Astrocyte (in vitro differentiated cells and primary cell): Measurements from ENCODE around the gene LHFPL4. TPM values are rescaled to one million over a fixed set of nuclear protein-coding genes. Genes with fewer than 3 reads are reported as not detected.

Experiments
- DNase-seq: peaks from one replicate; pipeline ENCODE4 v3.0.0-alpha.2; 2010; ENCODE audit warnings: low read depth
- FAIRE-seq: peaks from 2 replicates; lab custom pipeline; 2011; peaks lifted over from hg19 to GRCh38; lab: Jason Lieb, UNC
- H2AFZ ChIP-seq: 2 replicates; pipeline ENCODE4 v1.6.0; 2012; ENCODE audit warnings: low read depth, low read length, inconsistent platforms
- H3K27ac ChIP-seq: 2 replicates; pipeline ENCODE4 v1.5.1; 2011; ENCODE audit warnings: low read depth, low read length, inconsistent platforms
- H3K27me3 ChIP-seq: 2 replicates; pipeline ENCODE4 v1.6.0; 2011; ENCODE audit warnings: low read length, inconsistent platforms; ENCODE audit not compliant: insufficient read depth
- H3K36me3 ChIP-seq: 2 replicates; pipeline ENCODE4 v1.5.1; 2011; ENCODE audit warnings: low read length, inconsistent platforms; ENCODE audit not compliant: insufficient read depth
- H3K4me1 ChIP-seq: 2 replicates; pipeline ENCODE4 v1.5.1; 2011; ENCODE audit warnings: low read length, inconsistent platforms; ENCODE audit not compliant: insufficient read depth
- H3K4me2 ChIP-seq: 2 replicates; pipeline ENCODE4 v1.6.0; 2012; ENCODE audit warnings: low read length, inconsistent platforms
- H3K4me3 ChIP-seq: 2 replicates; pipeline ENCODE4 v1.5.1; 2011; ENCODE audit warnings: low read depth, mild to moderate bottlenecking, low read length, inconsistent platforms; ENCODE audit not compliant: insufficient read depth
- H3K79me2 ChIP-seq: 2 replicates; pipeline ENCODE4 v1.6.0; 2012; ENCODE audit warnings: mild to moderate bottlenecking, low read length, inconsistent platforms; ENCODE audit not compliant: insufficient read depth
- H3K9ac ChIP-seq: 2 replicates; pipeline ENCODE4 v1.6.0; 2012; ENCODE audit warnings: mild to moderate bottlenecking, low read length, inconsistent platforms
- H3K9me3 ChIP-seq: 2 replicates; pipeline ENCODE4 v1.5.1; 2012; ENCODE audit warnings: low read depth, mild to moderate bottlenecking, low read length, inconsistent platforms; ENCODE audit not compliant: insufficient read depth
- H4K20me1 ChIP-seq: 2 replicates; pipeline ENCODE4 v1.6.0; 2012; ENCODE audit warnings: low read length, inconsistent platforms; ENCODE audit not compliant: insufficient read depth
- H3K27ac Mint-ChIP-seq: one replicate; pipeline ENCODE4 v1.8.0; 2021; ENCODE audit warnings: mild to moderate bottlenecking, mixed read lengths; ENCODE audit not compliant: unreplicated experiment
- H3K27me3 Mint-ChIP-seq: one replicate; pipeline ENCODE4 v1.8.0; 2021; ENCODE audit warnings: low read depth, mixed read lengths; ENCODE audit not compliant: unreplicated experiment
- H3K36me3 Mint-ChIP-seq: one replicate; pipeline ENCODE4 v1.8.0; 2021; ENCODE audit warnings: low read depth, mixed read lengths; ENCODE audit not compliant: unreplicated experiment
- H3K4me1 Mint-ChIP-seq: one replicate; pipeline ENCODE4 v1.8.0; 2021; ENCODE audit warnings: low read depth, mixed read lengths; ENCODE audit not compliant: unreplicated experiment
- H3K4me3 Mint-ChIP-seq: one replicate; pipeline ENCODE4 v1.8.0; 2021; ENCODE audit warnings: mild to moderate bottlenecking, moderate library complexity, mixed read lengths; ENCODE audit not compliant: unreplicated experiment
- H3K9me3 Mint-ChIP-seq: one replicate; pipeline ENCODE4 v1.8.0; 2021; ENCODE audit warnings: mild to moderate bottlenecking, mixed read lengths; ENCODE audit not compliant: unreplicated experiment
- EZH2 ChIP-seq: IDR thresholded peaks from 2 replicates; pipeline ENCODE4 v1.6.1; 2012; ENCODE audit warnings: mild to moderate bottlenecking, low read length, inconsistent platforms; ENCODE audit not compliant: insufficient read depth
- total RNA-seq: library from RNA; stranded (reverse); gene quantifications from 2 replicates; pipeline ENCODE4 v1.2.1, GENCODE V29; 2021
- TF ChIP-seq, protein P1 (sequence below): IDR thresholded peaks from 2 replicates; pipeline ENCODE4 v1.5.1; 2011; ENCODE audit warnings: low read depth, mild to moderate bottlenecking, inconsistent platforms, low read length, moderate library complexity; ENCODE audit not compliant: insufficient read depth

Gene LHFPL4
- total RNA-seq, 1 donor from 2014 or later: 0.11 TPM

DNA sequence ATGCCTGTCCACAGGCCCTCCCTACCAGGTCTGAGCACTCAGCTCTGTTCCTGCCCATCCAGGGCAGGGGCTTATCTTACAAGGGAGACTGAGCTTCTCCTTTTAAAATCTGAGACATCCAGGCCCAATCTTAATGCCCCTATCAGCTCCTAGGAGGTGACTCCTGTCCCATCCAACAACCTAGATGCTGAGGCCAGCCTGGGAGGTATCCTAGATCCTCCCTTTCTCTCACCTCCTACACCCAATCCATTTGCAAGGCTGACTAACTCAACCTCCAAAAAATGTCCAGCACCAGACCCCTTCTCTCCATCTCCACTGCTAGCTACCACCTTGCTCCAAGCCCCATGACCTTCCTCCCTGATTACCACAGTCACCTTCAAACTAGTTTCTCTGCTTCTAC lies 17.4 kb downstream of the LHFPL4 start:
- TF ChIP-seq EZH2: no peak
- TF ChIP-seq, protein P1, sequence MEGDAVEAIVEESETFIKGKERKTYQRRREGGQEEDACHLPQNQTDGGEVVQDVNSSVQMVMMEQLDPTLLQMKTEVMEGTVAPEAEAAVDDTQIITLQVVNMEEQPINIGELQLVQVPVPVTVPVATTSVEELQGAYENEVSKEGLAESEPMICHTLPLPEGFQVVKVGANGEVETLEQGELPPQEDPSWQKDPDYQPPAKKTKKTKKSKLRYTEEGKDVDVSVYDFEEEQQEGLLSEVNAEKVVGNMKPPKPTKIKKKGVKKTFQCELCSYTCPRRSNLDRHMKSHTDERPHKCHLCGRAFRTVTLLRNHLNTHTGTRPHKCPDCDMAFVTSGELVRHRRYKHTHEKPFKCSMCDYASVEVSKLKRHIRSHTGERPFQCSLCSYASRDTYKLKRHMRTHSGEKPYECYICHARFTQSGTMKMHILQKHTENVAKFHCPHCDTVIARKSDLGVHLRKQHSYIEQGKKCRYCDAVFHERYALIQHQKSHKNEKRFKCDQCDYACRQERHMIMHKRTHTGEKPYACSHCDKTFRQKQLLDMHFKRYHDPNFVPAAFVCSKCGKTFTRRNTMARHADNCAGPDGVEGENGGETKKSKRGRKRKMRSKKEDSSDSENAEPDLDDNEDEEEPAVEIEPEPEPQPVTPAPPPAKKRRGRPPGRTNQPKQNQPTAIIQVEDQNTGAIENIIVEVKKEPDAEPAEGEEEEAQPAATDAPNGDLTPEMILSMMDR: no peak
- Mint-ChIP-seq H3K27me3 (no peaks in the 10 kb centered on the region), H3K4me1 (no peaks in the 10 kb centered on the region), H3K27ac (no peak overlapping the region), H3K36me3 (no peaks in the 10 kb centered on the region), H3K4me3 (no peak overlapping the region), H3K9me3 (no peaks in the 10 kb centered on the region)
- Histone ChIP-seq H3K36me3 (no peaks in the 10 kb centered on the region), H3K4me1 (no peaks in the 10 kb centered on the region), H3K9me3 (no peaks in the 10 kb centered on the region), H3K4me3 (no peak overlapping the region), H3K4me2 (no peak overlapping the region), H3K79me2 (no peaks in the 10 kb centered on the region), H3K27ac (no peak overlapping the region), H3K9ac (no peak overlapping the region), H3K27me3 (peaks cover 4% of the 10 kb centered on the region), H4K20me1 (no peaks in the 10 kb centered on the region), H2AFZ (no peak overlapping the region)
- FAIRE-seq (no peak), DNase-seq (no peak)

GRCh38 chr3:9534429-9534828 lies 19.2 kb downstream of the LHFPL4 start:
- Histone ChIP-seq H2AFZ (no peak overlapping the region), H3K79me2 (no peaks in the 10 kb centered on the region), H4K20me1 (no peaks in the 10 kb centered on the region), H3K27me3 (peaks cover 4% of the 10 kb centered on the region), H3K4me2 (no peak overlapping the region), H3K4me3 (no peak overlapping the region), H3K4me1 (no peaks in the 10 kb centered on the region), H3K9ac (no peak overlapping the region), H3K9me3 (no peaks in the 10 kb centered on the region), H3K27ac (no peak overlapping the region), H3K36me3 (no peaks in the 10 kb centered on the region)
- FAIRE-seq (no peak), DNase-seq (no peak)
- Mint-ChIP-seq H3K36me3 (no peaks in the 10 kb centered on the region), H3K9me3 (no peaks in the 10 kb centered on the region), H3K4me3 (no peak overlapping the region), H3K27me3 (peaks cover 3% of the 10 kb centered on the region), H3K27ac (no peak overlapping the region), H3K4me1 (no peaks in the 10 kb centered on the region)
- TF ChIP-seq EZH2: no peak
- TF ChIP-seq, protein P1: no peak

DNA sequence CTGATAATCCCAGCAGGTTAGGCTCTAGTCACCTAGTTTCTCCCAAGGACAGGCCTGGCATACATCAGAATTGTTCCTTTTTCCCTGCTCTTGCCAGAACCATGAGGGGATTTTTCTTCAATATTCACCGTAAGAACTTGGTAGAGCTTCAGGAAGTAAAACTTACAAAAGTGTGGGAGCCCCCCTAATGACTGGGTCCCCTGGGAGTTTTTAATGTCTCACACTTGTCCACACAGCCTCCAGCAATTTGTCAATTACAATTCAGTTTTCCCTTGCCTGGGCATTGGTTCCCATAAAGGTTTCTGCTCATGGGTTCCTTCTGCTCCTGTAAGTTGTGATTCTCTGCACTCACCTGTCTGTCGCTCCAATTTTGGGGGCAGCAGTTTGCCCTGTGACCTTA lies 28.5 kb downstream of the LHFPL4 start:
- Mint-ChIP-seq H3K4me3 (no peak overlapping the region), H3K36me3 (no peaks in the 10 kb centered on the region), H3K9me3 (no peaks in the 10 kb centered on the region), H3K27me3 (peaks cover 13% of the 10 kb centered on the region), H3K4me1 (no peaks in the 10 kb centered on the region), H3K27ac (no peak overlapping the region)
- Histone ChIP-seq H2AFZ (no peak overlapping the region), H3K27me3 (peaks cover 9% of the 10 kb centered on the region), H3K27ac (no peak overlapping the region), H3K4me2 (no peak overlapping the region), H3K9me3 (no peaks in the 10 kb centered on the region), H4K20me1 (no peaks in the 10 kb centered on the region), H3K4me3 (no peak overlapping the region), H3K79me2 (no peaks in the 10 kb centered on the region), H3K9ac (no peak overlapping the region), H3K36me3 (no peaks in the 10 kb centered on the region), H3K4me1 (no peaks in the 10 kb centered on the region)
- FAIRE-seq: no peak
- TF ChIP-seq EZH2: no peak
- TF ChIP-seq, protein P1: no peak
- DNase-seq: no peak
